Skin epidermis (tissue), 12 donors: Measurements from ENCODE around the gene DDX4.
A peak's percentile ranks its signal among the peaks of the same experiment; 100 is the strongest.

ENCODE experiments used
- H3K27ac ChIP-seq, 21 experiments: fragments of 200-600 bp; sonication (generic) in 11 of 21; one replicate each; pipeline ENCODE4 v1.5.0; 2020; ENCODE audit warnings: mild to moderate bottlenecking in 3 of 21, inconsistent platforms in 2 of 21, moderate library complexity in 2 of 21
- H3K4me3 ChIP-seq, 7 experiments: fragments of 200-600 bp; sonication (generic) in 2 of 7; one replicate each; pipeline ENCODE4 v1.5.0; 2020; ENCODE audit warnings: inconsistent platforms in 2 of 7, mild to moderate bottlenecking in 2 of 7, moderate library complexity in 1 of 7

The DDX4 gene

GRCh38 chr5:55816342-55816741 lies 78.5 kb downstream of the DDX4 start:
- no peak overlapping the region for H3K4me3 ChIP-seq
- no peak overlapping the region for H3K27ac ChIP-seq

GRCh38 chr5:55817030-55817429 lies 79.2 kb downstream of the DDX4 start:
- no peak overlapping the region for H3K27ac ChIP-seq

GRCh38 chr5:55820488-55820887 lies 82.6 kb downstream of the DDX4 start:
- Histone ChIP-seq H3K4me3 (no peak overlapping the region), H3K27ac (no peak overlapping the region)

More at GRCh38 chr5:55817030-55817429, 79.2 kb downstream of the DDX4 start:
- no peak overlapping the region for H3K4me3 ChIP-seq

- peak overlapping the region in 6 of 7 experiments; percentile 3 to 20 (median 12) for H3K4me3 ChIP-seq
Observed at GRCh38 chr5:55821731-55822512, 84.1 kb downstream of the DDX4 start.

GRCh38 chr5:55823151-55823796 lies 85.4 kb downstream of the DDX4 start:
- H3K4me3 ChIP-seq = no peak overlapping the region
- peak overlapping the region in 1 of 21 experiments; percentile 9 for H3K27ac ChIP-seq

More at GRCh38 chr5:55821731-55822512, 84.1 kb downstream of the DDX4 start:
- no peak overlapping the region for H3K27ac ChIP-seq

- Histone ChIP-seq H3K27ac (no peak overlapping the region), H3K4me3 (no peak overlapping the region)
Observed at GRCh38 chr5:55829956-55830355, 92.1 kb downstream of the DDX4 start.

- Histone ChIP-seq H3K4me3 (no peak overlapping the region), H3K27ac (no peak overlapping the region)
Observed at GRCh38 chr5:55832446-55832845, 94.6 kb downstream of the DDX4 start.

GRCh38 chr5:55836191-55836590 lies 98.3 kb downstream of the DDX4 start:
- no peak overlapping the region for H3K4me3 ChIP-seq
- no peak overlapping the region for H3K27ac ChIP-seq

- Histone ChIP-seq H3K4me3 (no peak overlapping the region), H3K27ac (no peak overlapping the region)
Observed at GRCh38 chr5:55841976-55842375, 104.1 kb downstream of the DDX4 start.

GRCh38 chr5:55847837-55848236 lies 110.0 kb downstream of the DDX4 start:
- H3K4me3 ChIP-seq = no peak overlapping the region
- H3K27ac ChIP-seq = no peak overlapping the region

- no peak overlapping the region for H3K4me3 ChIP-seq
- H3K27ac ChIP-seq = no peak overlapping the region
Observed at GRCh38 chr5:55848783-55849182, 110.9 kb downstream of the DDX4 start.

GRCh38 chr5:55850839-55851674 lies 113.2 kb downstream of the DDX4 start, which contains the start of gene IL31RA:
IL31RA (plus strand) TSS chr5:55851357; CDS start chr5:55851571, 214 bp downstream.
- Histone ChIP-seq H3K27ac (peak within 1 kb of the TSS in 4 of 21 experiments; percentile 16 to 71 (median 47)), H3K4me3 (peak within 1 kb of the TSS in 1 of 7 experiments; percentile 18)

- H3K4me3 ChIP-seq = peak overlapping the region in 1 of 7 experiments; percentile 18
- peak overlapping the region in 4 of 21 experiments; percentile 16 to 71 (median 47) for H3K27ac ChIP-seq
Observed at GRCh38 chr5:55851675-55851979, 113.8 kb downstream of the DDX4 start.

- Histone ChIP-seq H3K27ac (no peak overlapping the region), H3K4me3 (no peak overlapping the region)
Observed at GRCh38 chr5:55852503-55852902, 114.6 kb downstream of the DDX4 start.

- Histone ChIP-seq H3K27ac (peak overlapping the region in 3 of 21 experiments; percentile 7 to 16 (median 15)), H3K4me3 (no peak overlapping the region)
Observed at GRCh38 chr5:55853041-55853670, 115.3 kb downstream of the DDX4 start.

GRCh38 chr5:55853818-55854217 lies 116.0 kb downstream of the DDX4 start:
- Histone ChIP-seq H3K27ac (peak overlapping the region in 1 of 21 experiments; percentile 7), H3K4me3 (no peak overlapping the region)

- no peak overlapping the region for H3K4me3 ChIP-seq
- no peak overlapping the region for H3K27ac ChIP-seq
Observed at GRCh38 chr5:55855509-55855908, 117.6 kb downstream of the DDX4 start.

GRCh38 chr5:55856516-55857246 lies 118.8 kb downstream of the DDX4 start:
- H3K4me3 ChIP-seq = no peak overlapping the region
- H3K27ac ChIP-seq = no peak overlapping the region

GRCh38 chr5:55857247-55857640 lies 119.4 kb downstream of the DDX4 start:
- Histone ChIP-seq H3K27ac (peak overlapping the region in 1 of 21 experiments; percentile 5), H3K4me3 (no peak overlapping the region)
